GM21381 (cell line): Measurements from ENCODE around the gene GRIN2C.

Experiments used
- ATAC-seq: cut with Tn5 transposase; IDR thresholded peaks from one replicate; pipeline ENCODE4 v1.9.1; 2021; ENCODE audit warnings: mild to moderate bottlenecking, moderate library complexity; ENCODE audit not compliant: unreplicated experiment

GRIN2C gene

DNA sequence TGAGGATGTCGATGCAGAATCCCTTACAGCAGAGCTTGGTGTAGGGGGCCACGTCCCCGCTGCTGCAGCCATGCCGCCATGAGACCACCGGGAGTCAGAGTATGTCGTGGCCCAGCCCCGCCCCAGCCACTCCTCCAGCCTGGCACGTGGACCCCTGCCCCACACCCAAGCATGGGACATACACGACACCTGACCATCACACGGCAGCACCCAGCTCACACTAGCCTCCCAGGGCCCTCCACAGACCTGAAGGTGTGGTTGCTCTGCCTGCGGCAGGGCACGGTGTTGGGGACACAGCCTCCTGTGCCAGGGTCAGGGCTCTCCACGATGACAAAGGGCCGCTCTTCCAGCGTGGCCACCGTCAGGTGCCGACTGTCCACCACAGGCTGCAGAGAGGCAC lies 9.4 kb downstream of the GRIN2C start:
- no peak for ATAC-seq

DNA sequence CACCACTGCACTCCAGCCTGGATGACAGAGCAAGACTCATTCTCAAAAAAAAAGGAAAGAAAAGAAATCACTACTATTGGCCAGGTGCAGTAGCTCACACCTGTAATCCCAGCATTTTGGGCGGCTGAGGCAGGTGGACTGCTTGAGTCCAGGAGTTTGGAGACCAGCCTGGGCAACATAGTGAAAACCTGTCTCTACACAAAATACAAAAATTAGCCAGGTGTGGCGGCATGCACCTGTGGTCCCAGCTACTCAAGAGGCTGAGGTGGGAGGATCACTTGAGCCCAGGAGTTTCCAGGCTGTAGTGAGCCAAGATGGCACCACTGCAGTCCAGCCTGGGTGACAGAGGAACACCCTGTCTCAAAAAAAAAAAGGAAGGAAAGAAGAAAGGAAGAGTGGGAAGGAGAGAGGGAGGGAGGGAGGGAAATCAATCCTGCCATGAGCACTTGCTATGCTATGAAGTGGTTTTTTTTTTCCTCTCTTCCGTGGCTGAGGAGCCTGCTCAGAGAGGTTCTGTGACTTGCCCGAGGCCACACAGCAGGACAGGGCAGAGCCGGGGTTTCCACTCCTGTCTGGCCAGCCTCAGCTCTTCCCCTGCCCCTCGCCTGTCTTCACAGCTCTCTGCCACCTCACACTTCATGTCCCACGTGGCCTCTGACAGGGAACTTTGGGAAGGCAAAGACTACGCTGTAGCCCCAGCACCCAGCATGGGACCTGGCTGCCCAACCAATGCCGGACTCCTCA lies 10.9 kb downstream of the GRIN2C start:
- no peak for ATAC-seq

GRCh38 chr17:74846621-74847020 lies 13.1 kb downstream of the GRIN2C start:
- ATAC-seq, result no peak

GRCh38 chr17:74843352-74843627 lies 16.4 kb downstream of the GRIN2C start:
- no peak for ATAC-seq

GRCh38 chr17:74842599-74843351 lies 16.9 kb downstream of the GRIN2C start:
- ATAC-seq, result no peak

GRCh38 chr17:74842146-74842598 lies 17.5 kb downstream of the GRIN2C start:
- no peak for ATAC-seq

DNA sequence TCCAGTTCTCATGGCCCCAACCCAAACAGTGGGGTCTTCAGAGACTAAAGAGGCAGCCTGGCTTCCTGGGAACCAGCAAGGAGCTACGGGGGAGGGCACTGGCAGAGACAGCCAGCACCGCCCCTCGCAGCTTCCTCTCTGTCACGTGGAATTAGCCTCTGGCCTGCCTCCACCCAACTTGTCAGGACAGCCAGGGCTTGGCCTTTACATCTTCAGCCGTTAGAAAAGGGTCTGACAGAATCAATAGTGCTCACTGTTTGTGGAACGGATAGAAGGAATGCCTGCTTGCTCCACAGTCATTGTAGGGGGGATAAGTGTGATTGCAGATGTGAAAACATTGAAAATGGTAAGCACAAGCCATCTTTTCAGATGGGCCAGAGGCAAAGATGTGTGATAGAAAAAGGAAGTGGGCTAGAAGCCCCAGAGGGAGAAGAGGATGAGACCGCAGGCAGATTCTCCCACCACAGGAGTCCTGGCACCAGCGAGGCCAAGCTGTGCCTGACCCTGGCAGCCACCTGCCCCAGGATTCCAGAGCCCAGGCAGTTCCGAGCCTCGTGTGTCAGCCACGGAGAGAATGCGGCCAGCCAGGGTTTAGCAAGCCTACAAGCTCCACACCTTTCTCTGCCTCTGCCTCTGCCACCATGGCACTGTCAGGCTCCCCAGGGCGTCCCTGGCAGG lies 18.6 kb downstream of the GRIN2C start:
- ATAC-seq, result no peak

GRCh38 chr17:74839990-74840852 lies 19.5 kb downstream of the GRIN2C start:
- ATAC-seq, result no peak

GRCh38 chr17:74838274-74838673 lies 21.4 kb downstream of the GRIN2C start:
- no peak for ATAC-seq

DNA sequence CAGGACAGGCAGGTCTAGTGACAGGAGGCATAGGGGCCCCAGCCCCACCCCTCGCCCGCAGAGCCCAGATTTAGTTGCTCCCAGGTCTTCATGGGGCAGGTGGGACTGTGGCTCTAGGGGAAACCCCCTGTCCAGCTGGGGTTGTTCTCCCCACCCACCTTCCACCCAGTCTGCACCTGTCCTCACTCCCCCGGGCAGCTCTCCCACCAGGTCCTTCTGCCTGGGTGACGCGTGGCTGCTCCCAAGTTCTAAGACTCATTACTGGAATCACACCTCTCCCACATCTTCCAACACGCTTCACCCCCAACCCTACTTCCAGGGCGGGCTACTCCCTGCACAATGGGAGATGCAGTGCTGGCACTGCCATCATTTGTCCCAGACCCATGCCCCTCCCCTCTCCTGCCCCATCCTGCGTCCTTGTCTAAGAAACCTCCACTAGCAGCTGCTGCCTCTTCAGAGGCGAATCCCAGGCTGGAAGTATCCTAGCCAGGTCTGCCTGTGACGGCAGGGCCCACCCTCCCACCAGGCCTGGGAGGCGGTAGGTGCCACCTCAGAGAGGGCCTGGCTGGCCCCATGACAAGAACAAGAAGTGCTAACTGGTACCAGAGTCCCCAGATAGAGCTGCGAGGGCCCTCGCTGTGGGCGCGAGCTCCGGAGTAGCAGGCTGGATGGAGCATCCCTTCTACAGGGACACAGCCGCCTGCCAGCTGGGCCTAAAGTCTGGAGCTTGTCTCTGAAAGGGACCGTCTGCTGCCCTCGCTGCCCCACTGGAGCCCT lies 22.8 kb downstream of the GRIN2C start:
- no peak for ATAC-seq

DNA sequence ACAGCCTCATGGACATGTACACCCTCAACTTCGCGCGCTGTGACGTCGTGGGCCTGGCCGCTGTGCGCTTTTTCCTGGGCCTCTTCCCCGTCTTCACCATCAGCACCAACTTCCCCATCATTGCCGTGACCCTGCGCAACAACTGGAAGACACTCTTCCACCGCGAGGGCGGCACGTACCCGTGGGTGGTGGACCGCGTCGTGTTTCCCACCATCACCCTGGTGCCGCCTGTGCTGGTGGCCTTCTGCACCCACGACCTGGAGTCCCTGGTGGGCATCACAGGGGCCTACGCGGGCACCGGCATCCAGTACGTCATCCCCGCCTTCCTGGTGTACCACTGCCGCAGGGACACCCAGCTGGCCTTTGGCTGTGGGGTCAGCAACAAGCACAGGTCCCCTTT lies 23.5 kb downstream of the GRIN2C start:
- ATAC-seq, result no peak

DNA sequence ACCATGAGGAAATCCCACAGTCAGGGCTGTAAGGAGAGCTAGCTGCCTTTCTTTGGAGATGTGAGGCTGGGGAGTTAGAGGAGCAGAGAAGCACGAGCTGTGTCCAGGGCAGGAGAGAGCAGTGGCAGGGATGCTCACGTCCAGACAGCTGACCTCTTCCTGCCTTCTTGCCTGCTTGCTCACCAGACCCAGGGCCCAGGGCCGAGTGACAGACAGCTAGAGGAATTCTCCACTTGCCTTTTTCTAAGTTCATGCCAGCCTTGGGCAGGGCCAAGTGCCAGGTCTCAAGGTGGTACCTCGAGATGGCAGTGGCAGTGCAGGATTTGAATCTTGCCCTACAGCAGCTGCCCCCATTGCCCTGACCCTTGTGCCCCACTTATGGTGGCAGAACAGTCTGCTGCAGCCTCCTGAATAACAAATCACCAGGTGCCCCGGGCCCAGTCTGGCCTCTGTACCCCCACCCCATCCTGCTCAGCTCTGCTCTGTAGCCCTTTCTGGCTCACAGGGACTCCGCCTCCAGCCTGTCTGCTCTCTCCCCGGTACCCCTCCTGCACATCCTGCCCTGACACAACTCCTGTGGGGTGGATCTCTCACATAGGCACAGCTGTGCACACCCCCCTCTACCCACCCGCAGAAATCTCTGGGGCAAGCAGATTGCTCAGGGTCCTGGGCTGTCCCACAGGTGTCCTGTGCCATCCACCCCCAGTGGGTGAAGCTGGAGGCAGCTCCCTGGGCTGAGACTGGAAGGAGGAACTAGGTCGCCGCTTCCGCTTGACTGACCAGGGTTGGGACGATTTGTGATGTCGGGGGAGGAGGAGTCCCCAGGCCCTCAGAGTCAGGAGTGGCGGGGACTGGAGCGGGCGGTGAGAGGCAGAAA lies 25.9 kb downstream of the GRIN2C start:
- no peak for ATAC-seq

- ATAC-seq, result no peak
These were observed 27.3 kb downstream of the GRIN2C start for GRCh38 chr17:74832421-74832820.

DNA sequence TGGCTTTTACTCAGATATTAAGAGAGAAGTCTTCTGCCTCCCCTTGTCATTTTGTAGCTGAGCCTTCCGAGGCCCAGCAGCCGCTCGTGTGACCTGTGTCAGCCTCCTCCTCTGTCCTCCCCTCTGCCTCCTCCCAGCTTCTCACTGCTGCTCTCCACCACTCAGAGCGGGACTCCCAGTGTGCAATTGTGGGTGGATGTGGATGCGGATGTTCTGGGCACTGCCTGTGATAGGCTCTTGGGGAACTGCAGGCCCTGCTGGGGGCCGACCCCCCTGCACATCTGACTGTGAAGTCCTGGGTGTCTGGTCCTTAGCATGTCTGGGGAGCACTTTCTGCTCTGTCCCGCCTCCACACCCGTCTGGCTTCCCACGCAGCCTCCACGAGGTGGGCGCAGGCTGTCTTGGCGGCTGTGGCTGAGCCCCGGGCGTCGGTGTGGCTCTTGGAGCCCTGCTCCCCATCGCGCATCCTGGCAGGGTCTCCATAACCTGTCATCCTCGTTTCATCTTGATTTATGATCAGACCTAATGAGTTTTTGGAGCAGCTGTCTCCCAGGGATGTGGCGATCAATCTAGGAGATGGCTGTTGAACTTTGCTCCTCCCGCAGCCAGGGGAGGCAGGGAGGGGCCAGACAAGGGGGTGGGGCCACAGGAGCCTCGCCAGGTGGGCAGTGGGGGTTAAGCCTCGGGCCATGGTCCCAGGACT lies 28.1 kb downstream of the GRIN2C start:
- ATAC-seq, result no peak

DNA sequence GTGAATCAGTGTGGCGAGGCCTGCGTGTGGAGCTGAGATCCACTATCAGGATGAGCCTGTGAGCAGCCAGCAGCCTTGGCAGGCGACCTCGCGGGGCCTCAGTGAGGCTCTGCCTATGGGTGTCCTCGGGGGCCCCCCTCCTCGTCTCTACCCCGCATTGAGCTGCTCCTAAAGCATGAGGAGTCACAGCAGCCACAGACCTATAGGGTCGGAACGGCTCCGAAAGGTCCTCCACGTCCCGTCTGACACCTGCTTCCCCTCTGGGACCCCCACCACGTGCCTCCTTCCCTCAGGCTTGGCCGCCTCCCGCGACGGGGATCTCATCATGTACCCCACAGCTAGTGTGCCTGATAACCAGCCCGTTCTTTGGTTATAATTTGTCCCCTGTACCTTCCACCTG lies 28.8 kb downstream of the GRIN2C start:
- no peak for ATAC-seq

DNA sequence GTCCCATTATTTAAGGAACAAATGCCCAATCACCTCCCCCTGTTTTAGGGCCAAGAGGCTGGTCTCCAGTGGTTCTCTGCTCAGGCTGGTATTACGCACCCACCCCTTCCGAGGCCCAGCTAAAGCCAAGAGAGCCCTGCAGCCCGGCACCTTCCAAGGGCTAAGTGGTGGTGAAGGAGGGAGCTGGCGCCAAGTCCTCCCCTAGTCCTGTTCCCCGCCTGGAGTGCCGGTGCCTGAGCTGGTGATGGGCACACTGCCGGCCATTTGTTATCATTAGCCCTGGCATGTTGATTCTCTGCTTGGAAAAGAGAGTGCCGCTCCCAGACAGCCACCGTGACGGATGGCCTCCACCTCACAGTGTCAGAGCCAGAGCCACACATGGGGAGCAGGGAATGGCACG lies 31.9 kb downstream of the GRIN2C start:
- ATAC-seq, result no peak

GRCh38 chr17:74825952-74826719 lies 33.5 kb downstream of the GRIN2C start:
- ATAC-seq, result no peak
